Neural cell (in vitro differentiated cells): ENCODE data around the gene DHRS3. TPM values are rescaled to one million over a fixed set of nuclear protein-coding genes. Genes with fewer than 3 reads are reported as not detected.

Experiments
- H2AFZ ChIP-seq: fragments of 200-600, 300-800 bp; sonication (generic), shearing (Covaris generic); 2 replicates; pipeline ENCODE4 v1.6.0; 2014; ENCODE audit warnings: low read depth, mild to moderate bottlenecking, antibody characterized with exemption, low read length, moderate library complexity
- H3F3A ChIP-seq: fragments of 200-600 bp; shearing (Covaris generic); 2 replicates; pipeline ENCODE4 v1.6.1; 2016; ENCODE audit warnings: mild to moderate bottlenecking, moderate library complexity, mixed read lengths, antibody characterized with exemption, low read length; ENCODE audit not compliant: insufficient read depth, poor library complexity, severe bottlenecking
- H3K27ac ChIP-seq: fragments of 200-600, 300-800 bp; sonication (generic), shearing (Covaris generic); 2 replicates; pipeline ENCODE4 v1.5.1; 2014; ENCODE audit warnings: mild to moderate bottlenecking, low read length, moderate library complexity
- H3K27me3 ChIP-seq: fragments of 300-800, 200-600 bp; sonication (generic), shearing (Covaris generic); 2 replicates; pipeline ENCODE4 v1.6.0; 2014; ENCODE audit warnings: mild to moderate bottlenecking, low read depth, low read length, moderate library complexity; ENCODE audit not compliant: insufficient read depth
- H3K36me3 ChIP-seq: fragments of 300-800, 200-600 bp; sonication (generic), shearing (Covaris generic); 2 replicates; pipeline ENCODE4 v1.5.1; 2014; ENCODE audit warnings: mild to moderate bottlenecking, antibody characterized with exemption, low read length, moderate library complexity; ENCODE audit not compliant: insufficient read depth
- H3K4me2 ChIP-seq: fragments of 300-800, 200-600 bp; sonication (generic), shearing (Covaris generic); 2 replicates; pipeline ENCODE4 v1.6.0; 2014; ENCODE audit warnings: mild to moderate bottlenecking, low read length
- H3K4me3 ChIP-seq: fragments of 300-800, 200-600 bp; sonication (generic), shearing (Covaris generic); 2 replicates; pipeline ENCODE4 v1.5.1; 2014; ENCODE audit warnings: mild to moderate bottlenecking, low read length, moderate library complexity
- H3K79me2 ChIP-seq: fragments of 200-600 bp; shearing (Covaris generic); replicated peaks from 2 replicates; pipeline ENCODE4 v1.6.0; 2014; ENCODE audit warnings: mild to moderate bottlenecking, low read length, moderate library complexity; ENCODE audit not compliant: insufficient read depth
- H3K9ac ChIP-seq: fragments of 300-800, 200-600 bp; sonication (generic), shearing (Covaris generic); 2 replicates; pipeline ENCODE4 v1.6.1; 2016; ENCODE audit warnings: mild to moderate bottlenecking, low read length, mixed read lengths
- H3K9me2 ChIP-seq: fragments of 200-600 bp; shearing (Covaris generic); 2 replicates; pipeline ENCODE4 v1.6.1; 2016; ENCODE audit warnings: mild to moderate bottlenecking, low read length, mixed read lengths; ENCODE audit not compliant: insufficient read depth
- H3K9me3 ChIP-seq: fragments of 200-600, 300-800 bp; sonication (generic), shearing (Covaris generic); 2 replicates; pipeline ENCODE4 v1.6.1; 2016; ENCODE audit warnings: mild to moderate bottlenecking, mixed run types, low read length, moderate library complexity, mixed read lengths
- H4K20me1 ChIP-seq: fragments of 200-600 bp; shearing (Covaris generic); 2 replicates; pipeline ENCODE4 v1.6.1; 2016; ENCODE audit warnings: mild to moderate bottlenecking, mixed run types; ENCODE audit not compliant: insufficient read depth
- CTCF ChIP-seq: fragments of 450-650 bp; IDR thresholded peaks from 2 replicates; pipeline ENCODE4 v1.5.1; 2014; ENCODE audit warnings: antibody characterized with exemption, mild to moderate bottlenecking, moderate library complexity; ENCODE audit not compliant: poor library complexity, severe bottlenecking
- EP300 ChIP-seq: fragments of 450-650 bp; conservative IDR thresholded peaks from 2 replicates; pipeline ENCODE4 v1.6.1; 2014; ENCODE audit warnings: antibody characterized with exemption, mild to moderate bottlenecking, moderate library complexity; ENCODE audit not compliant: poor library complexity, severe bottlenecking
- EZH2 ChIP-seq: fragments of 200-600, 300-800 bp; shearing (Covaris generic), sonication (generic); IDR thresholded peaks from 2 replicates; pipeline ENCODE4 v1.6.1; 2014; ENCODE audit warnings: antibody characterized with exemption, low read length, borderline replicate concordance, mild to moderate bottlenecking; ENCODE audit not compliant: insufficient read depth, poor library complexity, severe bottlenecking
- MXI1 ChIP-seq: fragments of 450-650 bp; conservative IDR thresholded peaks from 2 replicates; pipeline ENCODE4 v1.6.1; 2014; ENCODE audit warnings: antibody characterized with exemption, mild to moderate bottlenecking; ENCODE audit not compliant: poor library complexity, severe bottlenecking
- POLR2AphosphoS5 ChIP-seq: IDR thresholded peaks from 2 replicates; pipeline ENCODE4 v1.6.1; 2012
- RAD21 ChIP-seq: fragments of 450-650 bp; conservative IDR thresholded peaks from 2 replicates; pipeline ENCODE4 v1.6.1; 2014; ENCODE audit warnings: antibody characterized with exemption, mild to moderate bottlenecking, moderate library complexity
- REST ChIP-seq: IDR thresholded peaks from 2 replicates; pipeline ENCODE4 v1.6.1; 2012; ENCODE audit warnings: borderline replicate concordance
- SMC3 ChIP-seq: fragments of 450-650 bp; conservative IDR thresholded peaks from 2 replicates; pipeline ENCODE4 v1.6.1; 2014; ENCODE audit warnings: antibody characterized with exemption, mild to moderate bottlenecking, moderate library complexity; ENCODE audit not compliant: poor library complexity
- TAF1 ChIP-seq: IDR thresholded peaks from 2 replicates; pipeline ENCODE4 v1.6.1; 2012; ENCODE audit warnings: low read depth
- polyA plus RNA-seq: library from polyadenylated mRNA; depleted of rRNA; stranded (reverse); fragments of >200 nt; gene quantifications from 2 replicates; pipeline ENCODE4 v1.2.3, GENCODE V29; 2014

The DHRS3 gene
- polyA plus RNA-seq, 1 donor from 2014 or later, result 0.22 TPM

GRCh38 chr1:12537906-12538461, 80.0 kb downstream of the DHRS3 start:
- no peaks in the 10 kb centered on the region for H3K27me3 ChIP-seq
- no peak overlapping the region for H3K4me3 ChIP-seq
- H4K20me1 ChIP-seq, result no peaks in the 10 kb centered on the region
- no peaks in the 10 kb centered on the region for H3K9me3 ChIP-seq
- no peaks in the 10 kb centered on the region for H3F3A ChIP-seq
- no peaks in the 10 kb centered on the region for H3K36me3 ChIP-seq
- no peak overlapping the region for H2AFZ ChIP-seq
- no peak overlapping the region for H3K27ac ChIP-seq
- no peaks in the 10 kb centered on the region for H3K79me2 ChIP-seq
- TF ChIP-seq TAF1 (no peak), CTCF (no peak), EZH2 (no peak), SMC3 (no peak), POLR2AphosphoS5 (no peak), MXI1 (no peak), RAD21 (no peak), REST (no peak), EP300 (no peak)
- H3K9ac ChIP-seq, result no peak overlapping the region
- no peaks in the 10 kb centered on the region for H3K9me2 ChIP-seq
- H3K4me2 ChIP-seq, result no peak overlapping the region

GRCh38 chr1:12537294-12537693, 80.7 kb downstream of the DHRS3 start:
- no peak overlapping the region for H3K4me3 ChIP-seq
- no peak overlapping the region for H3K27ac ChIP-seq
- H3K27me3 ChIP-seq, result no peaks in the 10 kb centered on the region
- H3K9me3 ChIP-seq, result no peaks in the 10 kb centered on the region
- no peaks in the 10 kb centered on the region for H3K79me2 ChIP-seq
- H2AFZ ChIP-seq, result no peak overlapping the region
- H3K36me3 ChIP-seq, result no peaks in the 10 kb centered on the region
- TF ChIP-seq TAF1 (no peak), EZH2 (no peak), MXI1 (no peak), REST (no peak), CTCF (no peak), RAD21 (no peak), POLR2AphosphoS5 (no peak), EP300 (no peak), SMC3 (no peak)
- H3K4me2 ChIP-seq, result no peak overlapping the region
- no peaks in the 10 kb centered on the region for H3K9me2 ChIP-seq
- H4K20me1 ChIP-seq, result no peaks in the 10 kb centered on the region
- no peaks in the 10 kb centered on the region for H3F3A ChIP-seq
- no peak overlapping the region for H3K9ac ChIP-seq
